Endothelial cell (in vitro differentiated cells): Measurements from ENCODE around the gene FAAP20. TPM values are rescaled to one million over a fixed set of nuclear protein-coding genes. Genes with fewer than 3 reads are reported as not detected.

Experiments
- DNase-seq: peaks from one replicate; pipeline ENCODE4 v3.0.0; 2021; ENCODE audit warnings: low spot score
- H3K27ac Mint-ChIP-seq: one replicate; pipeline ENCODE4 v1.8.0; 2021; ENCODE audit warnings: mixed read lengths, inconsistent platforms; ENCODE audit not compliant: unreplicated experiment
- H3K27me3 Mint-ChIP-seq: one replicate; pipeline ENCODE4 v1.8.0; 2021; ENCODE audit warnings: mild to moderate bottlenecking, moderate library complexity, mixed read lengths, inconsistent platforms; ENCODE audit not compliant: unreplicated experiment
- H3K36me3 Mint-ChIP-seq: one replicate; pipeline ENCODE4 v1.8.0; 2021; ENCODE audit warnings: mild to moderate bottlenecking, low read depth, mixed read lengths, inconsistent platforms; ENCODE audit not compliant: unreplicated experiment
- H3K4me1 Mint-ChIP-seq: one replicate; pipeline ENCODE4 v1.8.0; 2021; ENCODE audit warnings: mild to moderate bottlenecking, mixed read lengths, inconsistent platforms; ENCODE audit not compliant: unreplicated experiment
- H3K4me3 Mint-ChIP-seq: one replicate; pipeline ENCODE4 v1.8.0; 2021; ENCODE audit warnings: mild to moderate bottlenecking, mixed read lengths, inconsistent platforms; ENCODE audit not compliant: unreplicated experiment
- H3K9me3 Mint-ChIP-seq: one replicate; pipeline ENCODE4 v1.8.0; 2021; ENCODE audit warnings: mixed read lengths, inconsistent platforms; ENCODE audit not compliant: unreplicated experiment
- total RNA-seq: library from RNA; stranded (reverse); fragmentation: NEBNext Ultra II Directional; extraction: Animal tissue kit (Norgen Biotek cat#: 25700); gene quantifications from one replicate; pipeline ENCODE4 v1.2.1, GENCODE V29; 2021; ENCODE audit not compliant: unreplicated experiment
- TF ChIP-seq, protein P1 (sequence below): fragments of 200-600 bp; sonication (generic); IDR thresholded peaks from one replicate; pipeline ENCODE4 v1.5.0; 2021; ENCODE audit warnings: antibody characterized with exemption; ENCODE audit not compliant: unreplicated experiment

The FAAP20 gene
- total RNA-seq, 1 donor from 2014 or later = 118 TPM

DNA sequence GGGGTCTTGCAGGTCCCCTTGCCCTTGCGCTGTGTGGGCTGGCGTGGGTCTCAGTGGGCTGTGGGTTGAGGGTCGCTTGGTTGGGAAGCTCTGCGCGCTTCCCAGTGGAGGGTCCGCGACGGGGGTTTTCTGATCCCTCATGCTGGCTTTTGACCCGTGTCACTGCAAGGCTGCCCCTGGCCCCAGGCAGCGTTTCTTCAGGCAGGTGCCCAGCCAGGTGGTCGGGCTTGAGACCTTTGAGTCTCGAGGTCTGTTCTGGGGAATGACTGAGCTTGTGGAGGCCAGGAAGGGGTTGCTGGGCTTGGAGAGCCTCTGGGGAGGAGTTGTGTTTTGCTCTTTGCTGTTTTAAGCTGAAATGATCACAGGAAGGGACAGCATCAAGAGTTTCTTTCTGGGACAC is 38.9 kb upstream of the FAAP20 start:
- DNase-seq = no peak
- peak overlapping the region; percentile 5 for H3K27ac Mint-ChIP-seq
- peak overlapping the region; percentile 47 for H3K4me3 Mint-ChIP-seq

DNA sequence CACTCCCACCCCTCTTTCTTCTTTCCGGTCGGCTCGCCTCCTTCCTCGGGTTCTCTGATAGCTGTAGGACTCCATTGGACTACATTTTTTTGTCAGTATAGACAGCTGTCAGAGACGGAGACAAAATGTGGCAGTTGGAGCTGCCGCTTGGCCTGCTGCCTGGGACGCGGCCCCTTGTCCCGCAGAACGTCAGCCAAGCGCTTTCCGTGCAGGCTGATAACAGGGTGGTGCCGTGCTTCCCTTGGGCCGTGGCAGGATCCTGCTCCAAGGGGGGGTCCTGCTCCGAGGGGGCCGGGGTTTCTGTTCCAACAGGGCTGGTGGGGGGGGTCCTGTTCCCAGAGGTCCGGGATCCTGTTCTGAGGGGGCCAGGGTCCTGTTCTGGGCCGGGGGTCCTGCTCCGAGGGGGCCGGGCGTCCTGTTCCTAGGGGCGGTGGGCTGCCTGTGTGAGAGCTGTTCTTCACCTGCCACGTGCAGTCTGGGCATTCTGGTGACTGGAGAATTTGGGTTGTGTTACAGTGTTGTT is 38.4 kb upstream of the FAAP20 start:
- Mint-ChIP-seq H3K9me3 (no peaks in the 10 kb centered on the region), H3K27ac (no peak overlapping the region)

More for the DNA sequence above, 38.9 kb upstream of the FAAP20 start:
- Mint-ChIP-seq H3K27me3 (peaks cover 18% of the 10 kb centered on the region), H3K9me3 (no peaks in the 10 kb centered on the region), H3K36me3 (peaks cover 8% of the 10 kb centered on the region), H3K4me1 (peaks cover 58% of the 10 kb centered on the region)
- TF ChIP-seq, protein P1, sequence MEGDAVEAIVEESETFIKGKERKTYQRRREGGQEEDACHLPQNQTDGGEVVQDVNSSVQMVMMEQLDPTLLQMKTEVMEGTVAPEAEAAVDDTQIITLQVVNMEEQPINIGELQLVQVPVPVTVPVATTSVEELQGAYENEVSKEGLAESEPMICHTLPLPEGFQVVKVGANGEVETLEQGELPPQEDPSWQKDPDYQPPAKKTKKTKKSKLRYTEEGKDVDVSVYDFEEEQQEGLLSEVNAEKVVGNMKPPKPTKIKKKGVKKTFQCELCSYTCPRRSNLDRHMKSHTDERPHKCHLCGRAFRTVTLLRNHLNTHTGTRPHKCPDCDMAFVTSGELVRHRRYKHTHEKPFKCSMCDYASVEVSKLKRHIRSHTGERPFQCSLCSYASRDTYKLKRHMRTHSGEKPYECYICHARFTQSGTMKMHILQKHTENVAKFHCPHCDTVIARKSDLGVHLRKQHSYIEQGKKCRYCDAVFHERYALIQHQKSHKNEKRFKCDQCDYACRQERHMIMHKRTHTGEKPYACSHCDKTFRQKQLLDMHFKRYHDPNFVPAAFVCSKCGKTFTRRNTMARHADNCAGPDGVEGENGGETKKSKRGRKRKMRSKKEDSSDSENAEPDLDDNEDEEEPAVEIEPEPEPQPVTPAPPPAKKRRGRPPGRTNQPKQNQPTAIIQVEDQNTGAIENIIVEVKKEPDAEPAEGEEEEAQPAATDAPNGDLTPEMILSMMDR = no peak

DNA sequence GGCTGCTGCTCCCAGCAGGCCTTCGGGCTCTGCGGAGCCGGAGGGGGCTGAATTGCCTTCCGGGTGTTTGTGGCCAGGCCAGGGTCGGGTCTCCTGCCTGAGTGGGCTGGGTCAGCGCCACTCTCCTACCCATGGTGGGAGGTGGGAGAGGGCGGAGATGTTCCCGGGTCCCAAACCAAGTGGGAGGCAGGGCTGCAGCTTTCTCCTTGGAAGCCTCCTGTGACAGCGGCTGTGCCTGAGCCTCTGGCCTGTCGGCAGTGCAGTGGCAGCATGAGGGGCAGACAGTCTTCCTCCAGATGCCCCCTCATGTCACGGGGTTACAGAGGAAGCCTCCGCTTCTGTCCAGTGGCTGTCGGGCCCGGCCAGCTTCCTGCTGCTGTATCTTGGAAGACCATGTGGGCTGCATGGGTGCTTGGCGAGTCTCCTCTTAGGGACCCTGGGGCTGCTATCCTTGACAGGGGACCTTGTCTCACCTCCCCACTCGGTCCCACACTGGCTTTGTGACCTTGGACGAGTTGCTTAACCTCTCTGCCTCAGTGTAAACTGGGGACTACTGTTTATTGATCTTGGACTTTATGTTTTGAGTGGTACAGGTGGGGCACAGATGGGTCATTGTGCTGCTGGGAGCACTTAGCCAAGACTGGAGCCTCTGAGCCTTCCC is 37.8 kb upstream of the FAAP20 start:
- Mint-ChIP-seq H3K27ac (no peak overlapping the region), H3K9me3 (no peaks in the 10 kb centered on the region), H3K27me3 (peaks cover 18% of the 10 kb centered on the region), H3K36me3 (peaks cover 8% of the 10 kb centered on the region), H3K4me1 (peaks cover 54% of the 10 kb centered on the region), H3K4me3 (peak overlapping the region; percentile 97)
- no peak for DNase-seq
- TF ChIP-seq, protein P1 = no peak

More for the DNA sequence above, 38.4 kb upstream of the FAAP20 start:
- Mint-ChIP-seq H3K36me3 (peaks cover 8% of the 10 kb centered on the region), H3K4me1 (peaks cover 58% of the 10 kb centered on the region), H3K4me3 (peak overlapping the region; percentile 47), H3K27me3 (peaks cover 18% of the 10 kb centered on the region)
- DNase-seq = no peak
- TF ChIP-seq, protein P1 = no peak

DNA sequence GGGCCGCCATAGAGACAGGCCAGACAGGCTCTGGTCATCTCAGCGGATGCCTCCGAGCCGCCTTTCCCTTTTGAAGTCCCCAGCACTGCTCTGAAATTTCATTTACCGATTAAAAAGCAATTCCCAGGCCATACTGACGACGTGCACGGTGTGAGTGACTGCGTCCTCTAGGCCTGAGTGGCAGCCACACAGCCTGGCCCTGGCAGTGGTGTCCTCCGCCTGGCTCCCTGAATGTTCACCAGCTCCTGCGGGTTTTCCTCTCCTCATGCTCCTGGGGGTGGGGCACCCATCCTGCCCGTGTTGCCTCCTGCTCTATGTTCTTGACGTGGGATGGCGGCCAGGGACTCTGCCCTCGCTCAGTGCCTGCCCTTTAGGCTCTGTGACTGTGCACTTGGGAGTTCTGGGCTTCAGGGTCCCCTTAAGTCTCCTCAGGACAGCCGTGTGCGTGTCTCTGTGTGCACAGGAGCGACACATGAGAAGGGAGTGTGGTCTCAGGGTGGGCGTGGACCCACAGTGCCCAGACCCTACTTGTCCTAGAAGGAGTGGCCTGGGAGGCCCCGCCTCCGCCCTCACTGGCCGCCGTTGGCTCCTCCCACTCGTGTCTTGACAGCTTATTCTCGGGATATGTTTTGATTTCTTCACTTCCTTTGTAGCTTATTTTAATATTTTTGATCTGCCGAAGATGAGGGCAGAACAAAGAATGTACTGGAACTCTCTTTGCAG is 37.1 kb upstream of the FAAP20 start:
- peaks cover 18% of the 10 kb centered on the region for H3K27me3 Mint-ChIP-seq
- peak overlapping the region; percentile 97 for H3K4me3 Mint-ChIP-seq
- DNase-seq = no peak
- H3K4me1 Mint-ChIP-seq = peaks cover 52% of the 10 kb centered on the region
- H3K36me3 Mint-ChIP-seq = peaks cover 8% of the 10 kb centered on the region
- TF ChIP-seq, protein P1 = no peak
- H3K27ac Mint-ChIP-seq = peak overlapping the region; percentile 74
- no peaks in the 10 kb centered on the region for H3K9me3 Mint-ChIP-seq
